ENCODE measurements around the gene MAP7.

The MAP7 gene

DNA sequence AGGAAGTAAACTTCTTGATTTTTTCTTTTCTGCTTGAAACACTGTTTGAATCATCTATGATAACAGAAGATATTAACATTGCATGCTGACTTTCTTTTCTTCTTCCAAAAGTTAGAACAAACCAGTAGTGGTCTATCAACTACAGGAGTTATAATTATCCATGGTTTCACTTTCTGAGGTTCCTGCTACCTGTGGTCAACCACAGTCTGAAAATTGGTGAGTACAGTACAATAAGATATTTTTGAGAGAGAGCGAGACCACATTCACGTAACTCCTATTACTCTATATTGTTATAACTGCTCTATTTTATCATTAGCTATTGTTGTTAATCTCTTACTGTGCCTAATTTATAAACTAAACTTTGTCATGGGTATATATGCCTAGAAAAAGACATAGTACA is 86.1 kb downstream of the MAP7 start:
- TF ChIP-seq GATA3 (IDR thresholded peaks at IDR 0.05; ENCODE audit: low read depth, low read length) = no peak

GRCh38 chr6:136463743-136464142 is 86.5 kb downstream of the MAP7 start:
- no peak for TF ChIP-seq GATA2 (IDR thresholded peaks at IDR 0.05; ENCODE audit: low read depth, low read length)
- TF ChIP-seq GATA3 (IDR thresholded peaks at IDR 0.05; ENCODE audit: low read depth, low read length) = no peak

- no peak for TF ChIP-seq GATA3 (IDR thresholded peaks at IDR 0.05; ENCODE audit: low read depth, low read length)
- TF ChIP-seq GATA2 (IDR thresholded peaks at IDR 0.05; ENCODE audit: low read depth, low read length) = no peak
These were observed 103.5 kb downstream of the MAP7 start for GRCh38 chr6:136446579-136447187.

DNA sequence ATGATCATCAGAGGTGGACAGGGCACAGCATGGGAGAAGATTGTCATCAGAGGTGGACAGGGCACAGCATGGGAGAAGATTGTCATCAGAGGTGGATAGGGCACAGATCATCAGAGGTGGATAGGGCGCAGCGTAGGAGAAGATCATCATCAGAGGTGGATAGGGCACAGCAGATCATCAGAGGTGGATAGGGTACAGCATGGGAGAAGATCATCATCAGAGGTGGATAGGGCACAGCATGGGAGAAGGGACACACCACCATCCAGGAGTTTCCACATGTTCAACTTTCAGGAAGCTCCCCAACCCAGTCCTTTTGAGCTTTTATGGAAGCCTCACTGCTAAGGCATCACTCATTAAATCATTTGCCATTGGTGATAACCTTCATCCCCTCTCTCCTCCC is 104.1 kb downstream of the MAP7 start:
- TF ChIP-seq GATA3 (IDR thresholded peaks at IDR 0.05; ENCODE audit: low read depth, low read length) (no peak), GATA2 (IDR thresholded peaks at IDR 0.05; ENCODE audit: low read depth, low read length) (no peak)

DNA sequence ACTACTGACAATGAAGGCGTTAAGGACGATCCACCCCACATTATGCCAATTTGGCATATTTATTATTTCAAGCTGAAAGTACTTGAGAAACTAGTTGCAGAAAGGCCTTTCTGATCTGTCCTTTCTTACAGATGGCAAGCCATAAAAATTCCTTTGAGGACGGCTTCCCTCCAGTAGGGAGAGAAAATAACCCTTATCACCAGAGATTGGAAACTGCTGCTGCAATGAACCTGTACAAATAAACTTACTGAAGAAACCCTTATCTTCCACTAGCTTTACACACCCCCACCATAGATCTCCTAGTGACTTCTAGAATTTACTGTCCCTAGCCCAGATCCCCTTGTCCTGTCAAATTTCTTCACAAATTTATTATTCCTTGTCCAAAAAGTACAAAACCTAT is 105.2 kb downstream of the MAP7 start:
- TF ChIP-seq GATA3 (IDR thresholded peaks at IDR 0.05; ENCODE audit: low read depth, low read length) (no peak), GATA2 (IDR thresholded peaks at IDR 0.05; ENCODE audit: low read depth, low read length) (no peak)

DNA sequence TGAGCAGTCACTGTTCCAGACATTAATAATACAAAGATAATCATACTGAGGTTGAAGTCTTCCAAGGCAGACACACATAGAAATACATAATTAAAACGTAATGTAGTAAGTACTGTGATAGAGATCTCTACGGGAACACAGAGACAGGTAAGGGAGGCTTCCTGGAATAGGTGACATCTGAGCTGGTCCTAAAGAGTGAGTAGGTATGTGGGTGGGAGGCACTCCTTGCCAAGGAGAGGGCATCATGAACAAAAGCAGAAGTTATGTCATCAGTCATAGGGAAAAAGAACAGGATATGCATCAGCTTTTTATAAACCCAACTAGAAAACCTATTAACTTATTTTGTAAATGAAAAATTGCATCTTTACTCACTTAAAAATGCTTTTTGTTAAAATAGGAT is 110.0 kb downstream of the MAP7 start:
- TF ChIP-seq GATA2 (IDR thresholded peaks at IDR 0.05; ENCODE audit: low read depth, low read length) = no peak
- no peak for TF ChIP-seq GATA3 (IDR thresholded peaks at IDR 0.05; ENCODE audit: low read depth, low read length)

DNA sequence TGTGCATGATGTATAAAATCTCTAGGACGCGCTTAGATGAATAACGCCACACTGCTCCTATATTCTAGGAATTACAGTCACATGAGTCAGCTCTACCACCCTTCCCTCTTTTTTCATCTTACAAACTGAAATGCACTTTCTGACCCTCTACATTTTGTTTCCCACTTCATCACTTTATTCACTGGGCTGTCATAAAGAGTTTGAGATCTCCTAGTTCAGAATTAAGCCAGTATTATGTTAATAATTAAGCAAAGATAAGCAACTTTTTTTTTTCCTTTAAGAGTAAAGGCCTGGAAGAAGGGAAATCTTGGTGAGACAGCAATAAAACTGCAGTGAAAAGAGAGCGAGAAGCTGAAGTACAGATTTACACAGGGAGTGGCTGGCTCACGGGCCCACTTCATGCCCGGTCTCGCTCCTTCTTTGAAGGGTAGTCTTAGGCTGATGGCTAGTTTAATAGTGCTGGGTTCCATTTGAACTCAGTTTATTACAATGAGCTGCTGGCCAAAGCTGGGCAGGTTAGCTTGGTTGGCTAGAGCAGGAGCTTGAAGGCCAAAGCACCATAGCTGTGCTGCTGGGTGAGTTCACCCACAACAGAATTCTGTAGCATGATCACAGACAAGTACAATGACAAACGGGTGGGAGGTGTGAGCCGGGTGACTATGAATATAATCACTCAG is 110.6 kb downstream of the MAP7 start:
- TF ChIP-seq GATA2 (IDR thresholded peaks at IDR 0.05; ENCODE audit: low read depth, low read length) = no peak
- TF ChIP-seq GATA3 (IDR thresholded peaks at IDR 0.05; ENCODE audit: low read depth, low read length) = no peak

DNA sequence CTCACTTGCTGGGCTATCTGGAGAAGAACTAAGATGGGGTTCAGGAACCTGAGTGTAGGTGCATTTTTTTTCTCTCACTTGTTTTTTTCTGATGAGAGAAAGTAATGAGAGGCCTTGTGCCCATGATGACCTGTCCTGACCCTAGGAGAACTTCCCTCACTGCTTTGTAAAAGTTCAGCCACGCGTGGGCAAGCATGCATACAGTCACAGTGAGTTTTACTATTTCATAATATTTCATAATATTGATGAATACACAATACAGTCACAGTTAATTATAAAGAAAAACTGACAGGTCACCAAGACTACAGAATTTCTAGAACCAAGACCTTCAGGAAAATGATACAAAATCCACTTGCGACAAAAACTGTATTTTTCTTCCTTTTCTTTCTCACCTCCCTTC is 111.8 kb downstream of the MAP7 start:
- no peak for TF ChIP-seq GATA2 (IDR thresholded peaks at IDR 0.05; ENCODE audit: low read depth, low read length)

DNA sequence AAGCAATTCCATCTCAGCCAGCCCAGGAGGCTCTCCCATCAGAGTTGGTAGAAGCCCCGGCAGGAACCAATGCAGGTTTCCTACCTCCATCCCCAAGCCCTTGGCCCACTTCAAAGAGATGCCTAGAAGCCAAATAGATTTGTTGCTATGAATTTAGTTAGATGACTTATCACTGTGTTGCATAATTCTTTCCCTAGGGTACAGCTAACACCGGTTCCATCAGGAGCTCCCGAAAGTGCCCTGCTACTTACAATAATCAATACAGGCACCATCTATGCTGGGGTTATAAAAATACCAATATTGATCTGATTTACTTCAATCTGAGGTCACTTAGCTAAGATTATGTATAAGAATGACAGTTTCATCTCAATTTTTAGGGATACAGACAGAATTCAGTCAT is 113.0 kb downstream of the MAP7 start:
- TF ChIP-seq GATA3 (IDR thresholded peaks at IDR 0.05; ENCODE audit: low read depth, low read length) (no peak), GATA2 (IDR thresholded peaks at IDR 0.05; ENCODE audit: low read depth, low read length) (no peak)

- no peak for TF ChIP-seq GATA3 (IDR thresholded peaks at IDR 0.05; ENCODE audit: low read depth, low read length)
- no peak for TF ChIP-seq GATA2 (IDR thresholded peaks at IDR 0.05; ENCODE audit: low read depth, low read length)
These were observed 115.1 kb downstream of the MAP7 start for GRCh38 chr6:136435101-136435500.

- no peak for TF ChIP-seq GATA3 (IDR thresholded peaks at IDR 0.05; ENCODE audit: low read depth, low read length)
- TF ChIP-seq GATA2 (IDR thresholded peaks at IDR 0.05; ENCODE audit: low read depth, low read length) = no peak
These were observed 120.8 kb downstream of the MAP7 start for GRCh38 chr6:136429264-136430065.

DNA sequence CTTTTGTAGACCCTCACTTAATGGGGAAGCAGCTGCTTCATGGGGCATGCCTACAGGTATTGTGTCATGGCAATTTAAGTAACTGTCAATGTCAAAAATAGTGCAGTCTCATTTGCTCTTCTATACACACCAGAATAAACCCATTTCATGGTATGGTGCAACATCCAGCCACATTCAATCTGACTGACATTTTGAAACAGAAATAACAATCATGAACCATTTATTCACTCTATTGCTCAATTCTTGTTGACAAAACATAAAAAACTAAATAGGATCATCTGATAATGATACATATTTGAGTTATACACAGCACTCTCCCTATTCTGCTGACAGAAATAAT is 122.9 kb downstream of the MAP7 start:
- TF ChIP-seq GATA3 (IDR thresholded peaks at IDR 0.05; ENCODE audit: low read depth, low read length) (no peak), GATA2 (IDR thresholded peaks at IDR 0.05; ENCODE audit: low read depth, low read length) (no peak)

GRCh38 chr6:136426627-136427377 is 123.4 kb downstream of the MAP7 start:
- TF ChIP-seq GATA2 (IDR thresholded peaks at IDR 0.05; ENCODE audit: low read depth, low read length) = no peak
- no peak for TF ChIP-seq GATA3 (IDR thresholded peaks at IDR 0.05; ENCODE audit: low read depth, low read length)

- TF ChIP-seq GATA3 (IDR thresholded peaks at IDR 0.05; ENCODE audit: low read depth, low read length) (no peak), GATA2 (IDR thresholded peaks at IDR 0.05; ENCODE audit: low read depth, low read length) (no peak)
These were observed 124.4 kb downstream of the MAP7 start for GRCh38 chr6:136425793-136426192.
